Jurkat, Clone E6-1 (cell line): ENCODE results near the gene REM2.
A peak's percentile ranks its signal among the peaks of the same experiment; 100 is the strongest.
"Not testable (repeated sequence)": the region's sequence is repeated elsewhere in the genome, so short reads cannot be mapped to it uniquely, and the experiment has no call there.

Source experiments
- DNase-seq: peaks from one replicate; pipeline ENCODE4 v3.0.0-alpha.2; 2011; ENCODE audit warnings: low read depth, low spot score
- H3K4me3 ChIP-seq: 2 replicates; pipeline ENCODE4 v1.5.1; 2011; ENCODE audit warnings: mild to moderate bottlenecking, low read length, control low read depth, moderate library complexity

REM2 gene

DNA sequence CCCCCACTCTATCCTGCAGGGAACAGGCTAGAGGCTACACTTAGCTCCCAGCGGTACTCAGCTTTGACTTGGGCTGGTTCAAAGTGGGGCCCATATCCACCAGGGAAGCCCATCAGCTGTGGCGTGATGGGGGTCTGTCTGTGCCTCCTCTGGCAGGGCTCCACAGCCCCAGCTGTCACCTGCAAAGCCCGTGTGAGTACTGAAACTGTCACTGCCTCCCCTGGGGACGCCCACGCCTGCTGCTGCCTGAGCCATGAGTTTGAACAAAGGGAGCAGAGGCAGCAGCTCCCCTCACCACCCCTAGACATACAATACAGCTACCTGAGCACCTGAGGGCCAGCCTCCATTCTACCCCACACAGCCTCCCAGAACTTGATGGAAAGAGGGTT, 5.0 kb downstream of the REM2 start:
- DNase-seq: no peak
- no peak overlapping the region for H3K4me3 ChIP-seq

DNA sequence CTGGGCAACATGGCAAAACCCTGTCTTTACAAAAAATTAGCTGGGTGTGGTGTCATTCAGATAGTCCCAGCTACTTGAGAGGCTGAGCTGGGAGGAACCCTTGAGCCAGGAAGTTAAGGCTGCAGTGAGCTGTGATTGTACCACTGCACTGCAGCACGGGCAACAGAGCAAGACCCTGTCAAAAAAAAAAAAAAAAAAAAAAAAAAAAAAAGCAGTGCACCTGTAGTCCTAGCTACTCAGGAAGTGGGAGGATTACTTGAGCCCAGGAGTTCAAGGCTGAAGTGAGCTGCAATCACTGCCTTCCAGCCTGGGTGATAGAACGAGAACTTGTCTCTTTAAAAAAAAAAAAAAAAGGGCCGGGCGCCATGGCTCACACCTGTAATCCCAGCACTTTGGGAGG, 5.6 kb downstream of the REM2 start:
- peak; percentile 49 for DNase-seq
- no peak overlapping the region for H3K4me3 ChIP-seq

DNA sequence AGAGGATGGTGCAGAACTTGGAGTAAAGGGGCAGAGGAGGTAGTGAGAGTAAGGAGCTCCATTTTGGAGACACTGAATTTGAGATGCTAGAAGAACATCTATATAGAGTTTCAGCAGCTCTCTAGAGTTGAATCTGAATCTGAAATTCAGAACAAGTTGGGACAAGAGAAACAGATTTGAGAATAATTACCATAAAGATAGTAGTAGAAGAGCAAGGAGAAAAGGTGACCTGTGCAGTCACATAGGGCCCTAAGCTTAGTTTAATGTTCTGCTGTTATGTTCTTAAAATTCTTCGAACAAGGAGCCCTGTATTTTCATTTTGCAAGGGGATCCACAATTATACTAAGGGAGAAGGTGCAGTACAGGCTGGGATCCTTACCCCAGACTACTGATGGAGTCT, 7.4 kb downstream of the REM2 start:
- DNase-seq: no peak
- H3K4me3 ChIP-seq: no peak overlapping the region

DNA sequence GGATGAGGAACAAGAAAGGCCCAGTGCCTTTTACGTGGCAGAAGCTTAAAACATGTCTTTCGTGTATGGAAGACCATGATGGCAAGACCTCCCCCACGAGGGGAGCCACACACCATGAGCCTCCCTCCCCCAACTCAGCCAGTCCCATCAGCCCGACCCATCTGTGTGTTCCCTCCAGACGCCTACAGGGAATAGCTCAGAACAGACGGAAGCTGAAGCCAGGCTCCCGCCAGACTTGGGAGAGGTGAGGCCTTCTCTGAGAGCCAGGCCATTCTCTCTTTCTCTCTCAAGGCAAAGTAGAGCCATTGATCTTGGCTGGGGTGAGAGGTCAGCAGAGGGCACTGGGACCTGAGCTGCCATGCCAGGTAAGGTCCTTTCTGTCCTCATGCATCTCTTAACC, 9.5 kb downstream of the REM2 start:
- DNase-seq: no peak
- H3K4me3 ChIP-seq: no peak overlapping the region

DNA sequence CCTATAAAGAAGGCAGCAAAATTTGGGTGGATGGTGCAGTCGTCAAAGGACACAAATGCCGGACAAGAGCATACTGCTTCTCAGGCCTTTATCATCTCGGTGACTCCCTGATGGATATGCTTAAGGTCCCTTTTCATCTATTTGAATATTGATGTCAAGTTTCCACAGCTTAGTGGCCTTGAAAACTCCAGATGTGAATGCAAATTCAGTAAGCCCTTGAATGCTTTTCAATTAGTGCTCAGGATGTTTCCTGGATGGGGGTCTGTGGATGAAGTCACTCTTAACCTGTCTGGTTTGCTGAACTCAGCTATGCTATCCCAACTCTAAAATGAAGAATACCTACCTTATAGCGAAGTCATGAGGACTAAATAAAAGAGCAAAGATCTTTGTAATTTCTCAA, 10.7 kb downstream of the REM2 start:
- DNase-seq: no peak
- no peak overlapping the region for H3K4me3 ChIP-seq

DNA sequence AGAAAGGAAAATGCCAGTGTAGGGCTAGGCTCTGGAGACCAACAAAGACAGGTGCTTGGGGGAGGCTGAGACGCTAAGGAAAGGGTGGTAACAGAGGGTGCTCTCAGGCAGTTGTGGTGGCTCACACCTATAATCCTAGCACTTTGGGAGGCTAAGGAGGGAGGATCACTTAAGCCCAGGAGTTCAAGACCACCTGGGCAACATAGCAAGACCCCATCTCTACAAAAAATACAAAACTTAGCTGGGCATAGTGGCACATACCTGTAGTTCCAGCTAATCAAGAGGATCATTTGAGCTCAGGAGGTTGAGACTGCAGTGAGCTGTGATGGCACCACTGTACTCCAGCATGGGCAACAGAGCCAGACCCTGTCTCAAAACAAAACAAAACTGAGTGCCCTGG, 12.4 kb downstream of the REM2 start:
- no peak for DNase-seq
- H3K4me3 ChIP-seq: no peak overlapping the region

DNA sequence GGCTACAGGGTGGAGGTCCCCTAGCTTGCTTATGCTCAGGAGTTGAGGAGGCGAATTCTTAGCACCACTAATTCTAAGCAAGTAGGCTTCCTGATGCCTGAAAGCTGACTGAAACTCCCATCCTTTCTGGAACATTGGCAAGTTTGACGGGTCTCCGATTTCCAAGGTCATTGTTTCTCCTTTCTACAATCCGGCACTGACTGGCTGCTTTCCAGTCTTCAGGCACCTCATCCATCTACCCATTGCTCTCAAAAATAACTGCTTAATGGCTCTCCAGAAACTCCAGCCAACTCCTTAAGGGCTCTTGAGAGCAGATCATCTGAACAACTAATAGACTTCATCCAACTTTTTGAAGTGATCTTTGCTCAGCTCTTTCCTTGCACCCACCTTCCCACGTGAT, 13.3 kb downstream of the REM2 start:
- DNase-seq: no peak
- no peak overlapping the region for H3K4me3 ChIP-seq

DNA sequence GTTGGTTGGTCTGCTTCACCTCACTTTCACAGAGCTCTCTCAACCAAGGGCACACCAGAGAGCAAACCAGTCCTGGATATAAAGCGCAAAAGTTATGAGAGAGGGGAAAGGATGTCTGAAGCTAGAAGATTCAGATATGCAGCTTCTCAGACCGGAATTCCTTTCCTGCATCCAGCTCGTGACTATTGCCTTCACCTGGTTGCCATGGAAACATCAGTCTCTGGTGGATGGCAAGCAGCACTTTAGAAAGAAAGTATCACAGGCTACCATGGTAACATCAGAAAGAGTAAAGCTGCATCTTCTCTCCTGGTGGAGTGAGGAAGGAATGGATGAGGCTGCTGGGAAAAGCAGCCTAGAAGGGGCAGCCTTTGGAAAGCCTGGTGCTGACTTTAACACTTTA, 13.7 kb downstream of the REM2 start:
- H3K4me3 ChIP-seq: no peak overlapping the region
- no peak for DNase-seq

DNA sequence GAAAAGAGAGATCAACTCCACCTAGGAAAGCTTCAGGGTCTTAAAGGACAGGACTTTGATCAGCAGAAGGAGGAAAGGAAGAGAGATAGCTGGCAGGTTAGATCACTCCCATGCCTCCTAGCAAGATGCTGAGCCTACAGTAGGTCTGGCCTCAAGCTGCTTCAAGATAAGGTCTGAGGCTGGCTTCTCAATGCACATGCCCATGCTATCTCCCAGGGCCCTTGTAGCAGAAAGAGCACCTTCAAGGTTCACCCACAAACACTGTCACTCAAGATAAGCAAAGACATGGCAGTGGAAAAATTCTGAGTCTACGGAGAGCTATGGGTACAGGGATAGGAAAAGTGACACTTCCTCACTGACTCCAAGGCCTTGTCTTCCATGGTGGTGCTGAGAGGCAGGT, 14.3 kb downstream of the REM2 start:
- DNase-seq: no peak
- H3K4me3 ChIP-seq: no peak overlapping the region

DNA sequence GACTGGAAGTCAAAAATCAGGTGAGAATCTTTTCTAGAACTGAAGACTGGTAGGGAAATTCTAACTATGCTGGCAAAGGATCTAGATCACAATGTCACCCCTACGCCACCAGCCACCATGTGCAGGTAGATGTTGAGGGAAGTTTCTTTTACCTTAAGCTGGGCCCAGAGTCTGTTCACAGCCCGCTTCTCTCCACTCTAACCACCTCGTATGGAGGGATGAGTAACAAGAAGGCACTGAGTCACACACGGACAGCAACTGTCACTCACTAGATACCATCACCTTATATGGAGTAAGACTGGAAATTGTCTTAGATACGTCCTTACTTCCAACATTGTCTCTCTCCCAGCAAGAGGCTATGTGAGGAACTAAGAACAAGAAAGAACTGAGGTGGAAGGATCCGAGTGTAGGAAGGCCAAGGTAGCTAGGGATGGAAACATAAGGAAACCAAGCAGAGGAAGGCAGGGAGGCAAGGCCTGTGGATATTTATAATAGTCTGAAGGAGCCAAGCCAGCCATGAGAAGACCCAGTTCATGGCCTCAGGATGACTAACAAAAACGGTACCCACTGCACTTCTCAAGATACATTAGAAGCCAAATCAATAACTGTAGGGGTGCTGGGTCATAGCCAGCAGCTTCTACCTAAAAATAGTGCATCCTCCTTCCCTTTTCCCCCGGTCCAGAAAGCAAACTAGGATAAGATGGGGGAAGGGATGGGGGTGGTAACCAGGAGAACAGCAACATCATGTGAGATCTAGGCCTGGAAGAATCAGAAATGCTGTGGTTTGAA, 15.5 kb downstream of the REM2 start:
- H3K4me3 ChIP-seq: no peak overlapping the region
- no peak for DNase-seq

DNA sequence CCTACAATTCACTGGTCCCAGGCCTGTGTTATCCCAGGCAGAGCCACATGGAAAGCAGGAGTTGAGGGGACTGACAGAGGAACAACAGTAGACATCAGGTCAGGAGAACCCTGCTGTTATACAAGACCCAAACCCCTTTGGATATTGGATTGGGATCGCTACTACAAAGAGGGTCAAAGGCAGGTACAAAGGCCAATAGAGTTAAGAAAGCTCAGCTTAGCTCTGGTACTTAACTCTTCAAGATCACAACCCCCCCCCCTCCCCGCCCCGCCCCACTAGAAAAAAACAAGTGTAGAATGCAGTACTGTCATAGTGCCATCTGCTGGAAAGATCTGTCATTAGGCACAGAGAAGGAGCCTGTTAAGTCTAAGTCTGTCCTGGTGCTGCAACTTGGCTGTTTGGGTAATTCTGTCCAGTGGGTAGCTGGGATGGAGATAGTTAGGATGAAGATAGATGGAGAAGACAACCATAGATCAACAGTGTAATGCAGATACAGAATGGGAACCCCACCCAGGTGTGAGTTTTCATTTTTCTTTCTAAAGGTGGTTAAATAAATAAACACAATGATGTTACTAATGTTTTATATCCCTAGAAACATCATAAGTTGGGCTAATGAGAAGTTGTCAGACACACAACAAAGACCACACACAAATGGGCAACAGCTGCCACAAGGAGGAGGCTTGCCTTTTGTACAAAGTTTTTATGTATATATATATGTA, 17.2 kb downstream of the REM2 start:
- DNase-seq: peak; percentile 68
- H3K4me3 ChIP-seq: no peak overlapping the region

DNA sequence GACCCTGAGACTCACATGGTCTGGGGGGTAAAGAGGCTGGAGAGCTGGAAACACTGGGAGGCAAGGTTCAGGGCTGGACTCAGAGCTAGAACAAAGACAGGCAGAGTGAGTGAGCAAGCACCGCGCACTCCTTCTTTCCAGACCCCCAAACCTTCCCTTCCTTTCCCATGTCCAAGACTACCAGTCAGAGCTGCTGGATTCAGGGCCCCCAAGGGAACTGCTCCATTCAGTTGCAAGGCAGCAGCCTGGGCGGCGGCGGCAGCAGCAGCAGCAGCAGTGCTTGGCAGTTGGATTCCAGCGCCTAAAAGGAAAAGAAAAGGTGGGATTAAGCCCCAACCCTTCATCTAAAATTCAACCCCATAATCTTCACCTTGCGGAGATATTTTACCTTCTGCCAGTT, 18.8 kb downstream of the REM2 start:
- no peak for DNase-seq
- H3K4me3 ChIP-seq: no peak overlapping the region

DNA sequence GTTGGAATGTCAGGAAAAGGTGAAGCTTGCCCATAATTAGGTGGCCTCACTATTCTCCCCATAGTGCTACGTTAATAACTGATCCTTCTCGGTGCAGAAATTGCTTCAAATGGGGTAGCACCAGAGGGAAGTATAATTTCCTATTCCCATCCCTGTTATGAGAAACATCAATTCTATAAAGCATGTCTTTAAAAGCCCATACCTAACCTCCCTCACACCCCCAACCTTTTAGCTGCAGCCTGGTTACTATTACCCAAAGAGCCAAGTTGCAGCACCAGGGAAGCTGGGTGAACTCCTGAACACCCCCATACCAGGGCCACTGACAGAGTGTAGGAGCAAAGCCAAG, 20.7 kb downstream of the REM2 start:
- H3K4me3 ChIP-seq: no peak overlapping the region
- DNase-seq: no peak

DNA sequence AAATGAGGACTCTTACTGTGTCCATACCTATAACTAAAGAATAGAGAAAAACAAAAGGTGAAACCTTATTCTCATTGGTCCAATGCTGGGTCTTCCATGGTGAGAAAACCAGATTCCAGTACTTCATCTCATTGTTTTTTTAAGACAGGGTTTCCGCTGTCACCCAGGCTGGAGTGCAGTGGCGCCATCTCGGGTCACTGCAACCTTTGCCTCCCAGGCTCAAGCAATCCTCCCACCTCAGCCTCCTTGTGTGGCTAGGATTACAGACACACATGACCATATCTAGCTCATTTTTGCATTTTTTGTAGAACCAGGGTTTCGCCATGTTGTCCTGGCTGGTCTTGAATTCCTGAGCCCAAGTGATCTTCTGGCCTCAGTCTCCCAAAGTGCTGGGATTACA, 22.6 kb downstream of the REM2 start:
- no peak for DNase-seq
- H3K4me3 ChIP-seq: no peak overlapping the region

DNA sequence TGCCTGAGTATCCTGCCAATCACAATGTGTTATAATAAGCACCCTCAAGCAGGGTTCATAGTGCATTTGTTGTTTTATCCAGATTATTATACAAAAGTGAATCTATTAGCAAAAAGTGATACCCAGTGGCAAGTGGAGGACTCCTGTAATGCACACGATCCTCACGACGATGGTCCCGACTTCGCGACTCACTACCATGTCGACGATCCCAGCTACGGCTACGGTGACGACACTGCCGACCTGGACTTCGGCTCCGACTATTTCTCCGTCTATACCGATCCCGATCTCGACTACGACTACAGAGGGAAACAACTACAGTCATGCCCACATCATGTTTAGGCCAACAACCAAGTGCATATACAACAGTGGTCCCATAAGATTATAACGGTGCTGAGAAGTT, 23.1 kb downstream of the REM2 start:
- no peak for DNase-seq

DNA sequence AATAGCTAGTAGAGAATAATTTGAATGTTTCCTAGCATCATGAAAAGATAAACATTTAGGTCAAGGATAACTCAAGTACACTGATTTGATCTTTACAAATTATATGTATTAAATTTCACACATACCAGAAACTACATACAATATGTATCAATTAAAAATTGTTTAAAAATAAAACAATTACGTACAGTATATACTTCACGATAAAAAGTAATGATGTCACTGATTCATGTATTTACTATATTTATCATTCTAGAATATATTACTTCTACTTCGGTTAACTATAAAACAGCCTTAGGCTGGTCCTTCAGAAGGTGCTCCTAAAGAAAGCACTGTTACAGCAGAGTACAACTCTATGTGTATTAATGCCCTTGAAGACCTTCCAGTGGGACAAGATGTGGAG, 24.4 kb downstream of the REM2 start:
- H3K4me3 ChIP-seq: no peak overlapping the region
- no peak for DNase-seq

More for the DNA sequence above, 23.1 kb downstream of the REM2 start:
- no peak overlapping the region for H3K4me3 ChIP-seq

DNA sequence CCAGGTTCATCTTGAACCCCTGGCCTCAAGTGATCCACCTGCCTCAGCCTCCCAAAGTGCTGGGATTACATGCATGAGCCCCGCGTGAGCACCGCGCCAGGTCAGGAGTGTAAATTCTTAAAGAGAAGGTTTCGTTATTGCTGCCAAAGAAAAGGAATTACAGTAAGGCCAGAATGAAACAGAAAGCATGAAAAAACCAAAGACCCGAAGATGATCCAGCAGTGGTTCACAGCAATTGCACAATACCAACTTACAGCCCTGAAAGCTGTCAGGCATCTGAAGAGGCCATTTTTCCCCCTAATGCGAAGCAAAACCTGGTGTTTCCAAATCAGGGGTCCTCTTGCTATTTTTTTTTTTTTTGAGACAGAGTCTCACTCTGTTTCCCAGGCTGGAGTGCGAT, 25.6 kb downstream of the REM2 start:
- no peak for DNase-seq
- H3K4me3 ChIP-seq: no peak overlapping the region

DNA sequence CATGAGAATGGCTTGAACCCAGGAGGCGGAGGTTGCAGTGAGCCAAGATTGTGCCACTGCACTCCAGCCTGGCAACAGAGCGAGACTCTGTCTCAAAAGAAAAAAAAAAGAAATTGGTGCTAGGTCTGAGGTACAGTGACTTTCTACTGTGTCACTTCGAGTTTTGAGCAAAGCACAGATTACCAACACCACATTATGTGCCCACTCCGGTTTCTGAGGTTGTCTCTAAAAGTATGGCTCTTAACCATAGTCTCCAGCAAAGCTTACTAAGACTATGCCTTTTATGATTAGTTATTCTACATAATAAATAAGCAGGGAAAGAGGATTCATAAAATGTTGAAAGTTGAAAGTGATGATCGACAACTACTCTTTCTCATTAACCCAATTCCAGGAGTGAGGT, 27.9 kb downstream of the REM2 start:
- DNase-seq: no peak
- no peak overlapping the region for H3K4me3 ChIP-seq

DNA sequence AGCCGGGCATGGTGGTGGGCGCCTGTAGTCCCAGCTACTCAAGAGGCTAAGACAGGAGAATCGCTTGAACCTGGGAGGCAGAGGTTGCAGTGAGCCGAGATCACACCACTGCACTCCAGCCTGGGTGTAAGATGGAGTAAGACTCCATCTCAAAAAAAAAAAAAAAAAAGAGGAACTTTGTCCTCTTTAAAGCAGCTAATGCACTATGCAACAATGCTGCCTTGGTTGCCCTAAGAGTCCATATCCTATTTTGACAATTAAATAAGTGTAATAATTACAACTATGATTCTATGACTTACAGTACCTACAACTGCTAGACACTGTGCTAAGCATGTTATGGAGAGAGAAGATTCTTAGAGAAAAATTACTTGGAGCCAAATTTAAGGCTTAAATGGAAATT, 31.8 kb downstream of the REM2 start:
- not testable (repeated sequence) for DNase-seq, H3K4me3 ChIP-seq

DNA sequence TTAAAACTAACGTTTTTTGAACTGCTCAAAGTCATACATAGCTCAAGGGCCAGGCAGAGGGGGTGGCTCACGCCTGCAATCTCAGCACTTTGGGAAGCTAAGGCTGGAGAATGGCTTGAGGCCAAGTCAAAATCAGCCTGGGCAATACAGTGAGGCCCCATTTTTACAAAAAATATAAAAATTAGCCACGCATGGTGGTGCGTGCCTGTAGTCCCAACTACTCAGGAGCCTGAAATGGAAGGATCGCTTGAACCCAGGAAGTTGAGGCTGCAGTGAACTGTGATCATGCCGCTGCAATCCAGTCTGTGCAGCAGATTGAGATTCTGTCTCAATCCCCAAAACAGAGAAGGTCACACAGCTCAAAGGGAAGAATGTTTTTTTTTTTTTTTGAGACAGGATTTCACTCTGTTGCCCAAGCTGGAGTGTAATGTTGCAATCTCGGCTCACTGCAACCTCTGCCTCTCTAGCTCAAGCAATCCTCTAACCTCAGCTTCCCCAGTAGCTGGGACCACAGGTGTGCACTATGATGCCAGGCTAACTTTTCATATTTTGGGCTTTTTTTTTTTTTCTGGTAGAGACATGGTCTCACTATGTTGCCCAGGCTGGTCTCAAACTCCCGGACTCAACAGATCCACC, 33.0 kb downstream of the REM2 start:
- no peak overlapping the region for H3K4me3 ChIP-seq

More for the DNA sequence above, 33.0 kb downstream of the REM2 start:
- no peak for DNase-seq
